ENCODE data around the gene KCNJ5.

Gene KCNJ5

GRCh38 chr11:128872094-128872493 is 19.1 kb upstream of the KCNJ5 start:
- no peak for DNase-seq

GRCh38 chr11:128872594-128872993 is 18.6 kb upstream of the KCNJ5 start:
- no peak for DNase-seq

GRCh38 chr11:128874427-128874826 is 16.7 kb upstream of the KCNJ5 start:
- DNase-seq = no peak

GRCh38 chr11:128876133-128876650 is 15.0 kb upstream of the KCNJ5 start:
- no peak for DNase-seq

GRCh38 chr11:128877726-128878125 is 13.4 kb upstream of the KCNJ5 start:
- no peak for DNase-seq

- DNase-seq = no peak
Measured at GRCh38 chr11:128878455-128878854, 12.7 kb upstream of the KCNJ5 start.

- DNase-seq = no peak
Measured at GRCh38 chr11:128879817-128880216, 11.3 kb upstream of the KCNJ5 start.

GRCh38 chr11:128881221-128881620 is 9.9 kb upstream of the KCNJ5 start:
- no peak for DNase-seq

GRCh38 chr11:128882451-128882850 is 8.7 kb upstream of the KCNJ5 start:
- no peak for DNase-seq

GRCh38 chr11:128884054-128884453 is 7.1 kb upstream of the KCNJ5 start:
- DNase-seq = no peak

GRCh38 chr11:128884703-128885338 is 6.3 kb upstream of the KCNJ5 start:
- DNase-seq = no peak

- DNase-seq = no peak
Measured at GRCh38 chr11:128886406-128887124, 4.6 kb upstream of the KCNJ5 start.

- no peak for DNase-seq
Measured at GRCh38 chr11:128888034-128888985, 2.8 kb upstream of the KCNJ5 start.

GRCh38 chr11:128889657-128890213 is 1.4 kb upstream of the KCNJ5 start:
- DNase-seq = no peak

- DNase-seq = no peak
Measured at GRCh38 chr11:128890216-128890542, 977 bp upstream of the KCNJ5 start.

GRCh38 chr11:128891913-128892398 is 800 bp downstream of the KCNJ5 start:
- DNase-seq = no peak

- DNase-seq = no peak
Measured at GRCh38 chr11:128892866-128893565, 1.9 kb downstream of the KCNJ5 start.

GRCh38 chr11:128893578-128894285 is 2.6 kb downstream of the KCNJ5 start:
- no peak for DNase-seq

GRCh38 chr11:128894286-128894681 is 3.1 kb downstream of the KCNJ5 start:
- DNase-seq = no peak

GRCh38 chr11:128894685-128895084 is 3.5 kb downstream of the KCNJ5 start:
- no peak for DNase-seq

GRCh38 chr11:128895526-128895925 is 4.4 kb downstream of the KCNJ5 start:
- no peak for DNase-seq

- no peak for DNase-seq
Measured at GRCh38 chr11:128896356-128896755, 5.2 kb downstream of the KCNJ5 start.

Measured in NCI-H1436 treated with DMSO at 0.1 percent for 48 hours (cell line).